HEK293 (cell line): Measurements from ENCODE around the gene BCL2.

Experiments
- ATF2 ChIP-seq: fragments of 450-650 bp; formaldehyde crosslinking; IDR thresholded peaks from 2 replicates; pipeline ENCODE4 v1.5.1; 2016; ENCODE audit warnings: missing biosample characterization, missing genetic modification characterization, low read depth
- KLF16 ChIP-seq: fragments of 450-650 bp; formaldehyde crosslinking; IDR thresholded peaks from 2 replicates; pipeline ENCODE4 v1.5.1; 2017; ENCODE audit warnings: missing biosample characterization, missing genetic modification characterization
- KLF9 ChIP-seq: fragments of 450-650 bp; formaldehyde crosslinking; IDR thresholded peaks from 2 replicates; pipeline ENCODE4 v1.5.1; 2016; ENCODE audit warnings: missing biosample characterization, missing genetic modification characterization, low read depth
- SP7 ChIP-seq: fragments of 450-650 bp; formaldehyde crosslinking; IDR thresholded peaks from 2 replicates; pipeline ENCODE4 v1.5.1; 2016; ENCODE audit warnings: missing biosample characterization, missing genetic modification characterization
- TRIM28 ChIP-seq: IDR thresholded peaks from 2 replicates; pipeline ENCODE4 v1.6.1; 2011; ENCODE audit warnings: low read length, control low read depth, borderline replicate concordance
- ZFP69B ChIP-seq: fragments of 450-650 bp; formaldehyde crosslinking; IDR thresholded peaks from 2 replicates; pipeline ENCODE4 v1.5.1; 2016; ENCODE audit warnings: missing biosample characterization, missing genetic modification characterization
- ZIC2 ChIP-seq: fragments of 450-650 bp; formaldehyde crosslinking; IDR thresholded peaks from 2 replicates; pipeline ENCODE4 v1.5.1; 2016; ENCODE audit warnings: missing biosample characterization, missing genetic modification characterization
- ZNF146 ChIP-seq: fragments of 450-650 bp; formaldehyde crosslinking; IDR thresholded peaks from 2 replicates; pipeline ENCODE4 v1.5.1; 2016; ENCODE audit warnings: missing biosample characterization, missing genetic modification characterization
- ZNF157 ChIP-seq: fragments of 450-650 bp; formaldehyde crosslinking; IDR thresholded peaks from 2 replicates; pipeline ENCODE4 v1.5.1; 2016; ENCODE audit warnings: missing biosample characterization, missing genetic modification characterization
- ZNF391 ChIP-seq: fragments of 450-650 bp; formaldehyde crosslinking; IDR thresholded peaks from 2 replicates; pipeline ENCODE4 v1.5.1; 2016; ENCODE audit warnings: low read depth, missing biosample characterization, missing genetic modification characterization, borderline replicate concordance
- ZNF404 ChIP-seq: fragments of 450-650 bp; formaldehyde crosslinking; IDR thresholded peaks from 2 replicates; pipeline ENCODE4 v1.5.1; 2017; ENCODE audit warnings: missing biosample characterization, missing genetic modification characterization
- ZNF426 ChIP-seq: fragments of 450-650 bp; formaldehyde crosslinking; IDR thresholded peaks from 2 replicates; pipeline ENCODE4 v1.5.1; 2017; ENCODE audit warnings: missing biosample characterization, missing genetic modification characterization, mild to moderate bottlenecking, inconsistent platforms, moderate library complexity
- ZNF449 ChIP-seq: fragments of 450-650 bp; formaldehyde crosslinking; IDR thresholded peaks from 2 replicates; pipeline ENCODE4 v1.5.1; 2017; ENCODE audit warnings: missing biosample characterization, mild to moderate bottlenecking, missing genetic modification characterization, moderate library complexity
- ZNF529 ChIP-seq: fragments of 450-650 bp; formaldehyde crosslinking; IDR thresholded peaks from 2 replicates; pipeline ENCODE4 v1.5.1; 2017; ENCODE audit warnings: missing genetic modification characterization, missing biosample characterization; ENCODE audit not compliant: insufficient replicate concordance
- ZNF548 ChIP-seq: fragments of 450-650 bp; formaldehyde crosslinking; IDR thresholded peaks from 2 replicates; pipeline ENCODE4 v1.5.1; 2016; ENCODE audit warnings: missing biosample characterization, missing genetic modification characterization
- ZNF596 ChIP-seq: fragments of 450-650 bp; IDR thresholded peaks from 2 replicates; pipeline ENCODE4 v1.5.0; 2018; ENCODE audit warnings: missing biosample characterization, mild to moderate bottlenecking, missing genetic modification characterization, moderate library complexity
- ZNF610 ChIP-seq: fragments of 450-650 bp; formaldehyde crosslinking; IDR thresholded peaks from 2 replicates; pipeline ENCODE4 v1.5.1; 2016; ENCODE audit warnings: missing biosample characterization, missing genetic modification characterization, borderline replicate concordance
- ZNF639 ChIP-seq: fragments of 450-650 bp; formaldehyde crosslinking; IDR thresholded peaks from 2 replicates; pipeline ENCODE4 v1.5.1; 2016; ENCODE audit warnings: missing biosample characterization, missing genetic modification characterization
- ZSCAN4 ChIP-seq: fragments of 450-650 bp; formaldehyde crosslinking; IDR thresholded peaks from 2 replicates; pipeline ENCODE4 v1.5.1; 2017; ENCODE audit warnings: missing biosample characterization, missing genetic modification characterization
- TF ChIP-seq, protein P1 (sequence below): fragments of 450-650 bp; formaldehyde crosslinking; IDR thresholded peaks from 2 replicates; pipeline ENCODE4 v1.5.1; 2016; ENCODE audit warnings: missing biosample characterization, missing genetic modification characterization
- TF ChIP-seq, protein P2 (sequence below): fragments of 450-650 bp; formaldehyde crosslinking; IDR thresholded peaks from 2 replicates; pipeline ENCODE4 v1.5.1; 2016; ENCODE audit warnings: missing biosample characterization, missing genetic modification characterization
- TF ChIP-seq, protein P3 (sequence below): fragments of 450-650 bp; formaldehyde crosslinking; IDR thresholded peaks from 2 replicates; pipeline ENCODE4 v1.5.1; 2017; ENCODE audit warnings: missing biosample characterization, missing genetic modification characterization
- TF ChIP-seq, protein P4 (sequence below): fragments of 450-650 bp; formaldehyde crosslinking; IDR thresholded peaks from 2 replicates; pipeline ENCODE4 v1.5.1; 2016; ENCODE audit warnings: missing biosample characterization, missing genetic modification characterization

Gene BCL2

DNA sequence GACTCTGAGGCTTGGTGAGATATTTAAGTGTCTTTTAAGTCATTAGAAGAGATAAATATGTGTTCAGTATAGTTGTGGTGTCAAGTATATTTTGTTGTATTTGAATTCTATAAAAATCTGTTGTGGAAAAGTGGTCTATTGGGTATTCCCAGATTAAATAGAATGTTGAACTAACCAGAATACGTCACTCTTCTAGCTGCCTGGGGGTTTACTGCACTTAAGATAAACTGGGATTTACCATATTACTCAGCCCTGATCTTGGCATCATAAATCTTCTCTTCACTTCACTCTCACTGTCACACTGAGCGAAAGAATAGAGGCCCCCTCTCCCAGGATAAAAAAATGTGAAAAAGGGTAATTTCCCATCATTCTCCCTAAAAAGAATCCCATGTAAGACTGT is 129.8 kb downstream of the BCL2 start (continued):
- TF ChIP-seq, protein P1, sequence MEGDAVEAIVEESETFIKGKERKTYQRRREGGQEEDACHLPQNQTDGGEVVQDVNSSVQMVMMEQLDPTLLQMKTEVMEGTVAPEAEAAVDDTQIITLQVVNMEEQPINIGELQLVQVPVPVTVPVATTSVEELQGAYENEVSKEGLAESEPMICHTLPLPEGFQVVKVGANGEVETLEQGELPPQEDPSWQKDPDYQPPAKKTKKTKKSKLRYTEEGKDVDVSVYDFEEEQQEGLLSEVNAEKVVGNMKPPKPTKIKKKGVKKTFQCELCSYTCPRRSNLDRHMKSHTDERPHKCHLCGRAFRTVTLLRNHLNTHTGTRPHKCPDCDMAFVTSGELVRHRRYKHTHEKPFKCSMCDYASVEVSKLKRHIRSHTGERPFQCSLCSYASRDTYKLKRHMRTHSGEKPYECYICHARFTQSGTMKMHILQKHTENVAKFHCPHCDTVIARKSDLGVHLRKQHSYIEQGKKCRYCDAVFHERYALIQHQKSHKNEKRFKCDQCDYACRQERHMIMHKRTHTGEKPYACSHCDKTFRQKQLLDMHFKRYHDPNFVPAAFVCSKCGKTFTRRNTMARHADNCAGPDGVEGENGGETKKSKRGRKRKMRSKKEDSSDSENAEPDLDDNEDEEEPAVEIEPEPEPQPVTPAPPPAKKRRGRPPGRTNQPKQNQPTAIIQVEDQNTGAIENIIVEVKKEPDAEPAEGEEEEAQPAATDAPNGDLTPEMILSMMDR (tag by site-specific recombination), result no peak
- TF ChIP-seq, protein P2, sequence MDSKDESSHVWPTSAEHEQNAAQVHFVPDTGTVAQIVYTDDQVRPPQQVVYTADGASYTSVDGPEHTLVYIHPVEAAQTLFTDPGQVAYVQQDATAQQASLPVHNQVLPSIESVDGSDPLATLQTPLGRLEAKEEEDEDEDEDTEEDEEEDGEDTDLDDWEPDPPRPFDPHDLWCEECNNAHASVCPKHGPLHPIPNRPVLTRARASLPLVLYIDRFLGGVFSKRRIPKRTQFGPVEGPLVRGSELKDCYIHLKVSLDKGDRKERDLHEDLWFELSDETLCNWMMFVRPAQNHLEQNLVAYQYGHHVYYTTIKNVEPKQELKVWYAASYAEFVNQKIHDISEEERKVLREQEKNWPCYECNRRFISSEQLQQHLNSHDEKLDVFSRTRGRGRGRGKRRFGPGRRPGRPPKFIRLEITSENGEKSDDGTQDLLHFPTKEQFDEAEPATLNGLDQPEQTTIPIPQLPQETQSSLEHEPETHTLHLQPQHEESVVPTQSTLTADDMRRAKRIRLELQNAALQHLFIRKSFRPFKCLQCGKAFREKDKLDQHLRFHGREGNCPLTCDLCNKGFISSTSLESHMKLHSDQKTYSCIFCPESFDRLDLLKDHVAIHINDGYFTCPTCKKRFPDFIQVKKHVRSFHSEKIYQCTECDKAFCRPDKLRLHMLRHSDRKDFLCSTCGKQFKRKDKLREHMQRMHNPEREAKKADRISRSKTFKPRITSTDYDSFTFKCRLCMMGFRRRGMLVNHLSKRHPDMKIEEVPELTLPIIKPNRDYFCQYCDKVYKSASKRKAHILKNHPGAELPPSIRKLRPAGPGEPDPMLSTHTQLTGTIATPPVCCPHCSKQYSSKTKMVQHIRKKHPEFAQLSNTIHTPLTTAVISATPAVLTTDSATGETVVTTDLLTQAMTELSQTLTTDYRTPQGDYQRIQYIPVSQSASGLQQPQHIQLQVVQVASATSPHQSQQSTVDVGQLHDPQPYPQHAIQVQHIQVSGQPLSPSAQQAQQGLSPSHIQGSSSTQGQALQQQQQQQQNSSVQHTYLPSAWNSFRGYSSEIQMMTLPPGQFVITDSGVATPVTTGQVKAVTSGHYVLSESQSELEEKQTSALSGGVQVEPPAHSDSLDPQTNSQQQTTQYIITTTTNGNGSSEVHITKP, result peak; percentile 63; the same call in 1 of the 2 replicates
- TF ChIP-seq ZNF548 (no peak), KLF16 (tag by site-specific recombination) (0 out of 2 replicates have a peak, but pooled peaks have one; percentile 28), ZNF157 (tag by site-specific recombination) (no peak), KLF9 (tag by site-specific recombination) (no peak), ZSCAN4 (tag by site-specific recombination) (no peak), TRIM28 (no peak), ZNF391 (tag by site-specific recombination) (peak; percentile 39; the same call in 1 of the 2 replicates), SP7 (peak; percentile 70), ATF2 (tag by site-specific recombination) (peak; percentile 76), ZNF596 (tag by site-specific recombination) (no peak), ZNF529 (no peak), ZNF639 (tag by site-specific recombination) (0 out of 2 replicates have a peak, but pooled peaks have one; percentile 48), ZNF426 (tag by site-specific recombination) (no peak), ZNF404 (no peak), ZNF449 (tag by site-specific recombination) (no peak), ZIC2 (tag by site-specific recombination) (no peak), ZNF610 (tag by site-specific recombination) (no peak), ZNF146 (peak; percentile 34; the same call in 1 of the 2 replicates), ZFP69B (no peak)
- TF ChIP-seq, protein P3, sequence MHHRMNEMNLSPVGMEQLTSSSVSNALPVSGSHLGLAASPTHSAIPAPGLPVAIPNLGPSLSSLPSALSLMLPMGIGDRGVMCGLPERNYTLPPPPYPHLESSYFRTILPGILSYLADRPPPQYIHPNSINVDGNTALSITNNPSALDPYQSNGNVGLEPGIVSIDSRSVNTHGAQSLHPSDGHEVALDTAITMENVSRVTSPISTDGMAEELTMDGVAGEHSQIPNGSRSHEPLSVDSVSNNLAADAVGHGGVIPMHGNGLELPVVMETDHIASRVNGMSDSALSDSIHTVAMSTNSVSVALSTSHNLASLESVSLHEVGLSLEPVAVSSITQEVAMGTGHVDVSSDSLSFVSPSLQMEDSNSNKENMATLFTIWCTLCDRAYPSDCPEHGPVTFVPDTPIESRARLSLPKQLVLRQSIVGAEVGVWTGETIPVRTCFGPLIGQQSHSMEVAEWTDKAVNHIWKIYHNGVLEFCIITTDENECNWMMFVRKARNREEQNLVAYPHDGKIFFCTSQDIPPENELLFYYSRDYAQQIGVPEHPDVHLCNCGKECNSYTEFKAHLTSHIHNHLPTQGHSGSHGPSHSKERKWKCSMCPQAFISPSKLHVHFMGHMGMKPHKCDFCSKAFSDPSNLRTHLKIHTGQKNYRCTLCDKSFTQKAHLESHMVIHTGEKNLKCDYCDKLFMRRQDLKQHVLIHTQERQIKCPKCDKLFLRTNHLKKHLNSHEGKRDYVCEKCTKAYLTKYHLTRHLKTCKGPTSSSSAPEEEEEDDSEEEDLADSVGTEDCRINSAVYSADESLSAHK, result peak; percentile 81
- TF ChIP-seq, protein P4, sequence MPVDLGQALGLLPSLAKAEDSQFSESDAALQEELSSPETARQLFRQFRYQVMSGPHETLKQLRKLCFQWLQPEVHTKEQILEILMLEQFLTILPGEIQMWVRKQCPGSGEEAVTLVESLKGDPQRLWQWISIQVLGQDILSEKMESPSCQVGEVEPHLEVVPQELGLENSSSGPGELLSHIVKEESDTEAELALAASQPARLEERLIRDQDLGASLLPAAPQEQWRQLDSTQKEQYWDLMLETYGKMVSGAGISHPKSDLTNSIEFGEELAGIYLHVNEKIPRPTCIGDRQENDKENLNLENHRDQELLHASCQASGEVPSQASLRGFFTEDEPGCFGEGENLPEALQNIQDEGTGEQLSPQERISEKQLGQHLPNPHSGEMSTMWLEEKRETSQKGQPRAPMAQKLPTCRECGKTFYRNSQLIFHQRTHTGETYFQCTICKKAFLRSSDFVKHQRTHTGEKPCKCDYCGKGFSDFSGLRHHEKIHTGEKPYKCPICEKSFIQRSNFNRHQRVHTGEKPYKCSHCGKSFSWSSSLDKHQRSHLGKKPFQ, result peak; percentile 27; the same call in 1 of the 2 replicates
